ENCODE results near the gene HCST. TPM values are rescaled to one million over a fixed set of nuclear protein-coding genes. Genes with fewer than 3 reads are reported as not detected.

HCST gene
- 0.94 and 1.1 TPM in 2 replicates for polyA plus RNA-seq (2013)

DNA sequence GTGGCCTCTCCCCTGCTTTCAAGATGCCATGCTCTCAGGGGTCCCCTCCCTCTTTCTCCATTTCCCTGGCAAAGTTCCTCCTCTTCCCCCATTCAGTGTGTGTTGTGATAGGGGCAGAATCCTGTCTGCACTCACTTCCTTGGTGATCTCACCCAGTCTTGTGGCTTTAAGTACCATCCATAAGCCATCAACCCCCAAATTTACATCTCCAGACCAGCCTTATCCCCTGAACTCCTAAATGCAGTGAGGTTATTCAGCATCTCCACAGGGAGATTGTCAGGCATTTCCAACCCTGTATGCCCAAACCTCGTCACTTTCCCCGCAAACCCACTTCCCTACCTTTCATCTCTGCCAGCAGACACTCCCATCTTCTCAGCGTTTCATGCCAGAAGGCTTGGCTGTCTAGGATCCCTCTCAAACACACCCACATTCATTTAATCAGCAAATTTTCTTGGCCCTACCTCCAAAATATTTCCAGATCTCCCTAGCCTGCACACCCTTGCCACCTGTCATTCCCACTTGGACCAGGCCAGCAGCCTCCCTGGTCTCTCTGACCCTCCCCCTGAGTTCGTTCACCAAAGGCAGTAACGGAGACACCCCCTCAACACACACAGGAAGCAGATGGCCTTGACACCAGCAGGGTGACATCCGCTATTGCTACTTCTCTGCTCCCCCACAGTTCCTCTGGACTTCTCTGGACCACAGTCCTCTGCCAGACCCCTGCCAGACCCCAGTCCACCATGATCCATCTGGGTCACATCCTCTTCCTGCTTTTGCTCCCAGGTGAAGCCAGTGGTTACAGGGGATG lies at the start of gene HCST:
Gene HCST (plus strand): TSS at position 676 of the 808 bp plus-strand sequence. CDS start 65 bp downstream, at position 741.
- Histone ChIP-seq H4K91ac (ENCODE audit: low read depth, low read length) (peak within 1 kb of the TSS; percentile 25), H2AK5ac (ENCODE audit: low read length) (peak within 1 kb of the TSS; percentile 9), H3K79me2 (ENCODE audit: control insufficient read depth, insufficient read depth, low read length, poor library complexity) (peaks cover 8% of the 10 kb centered on the region), H3K14ac (ENCODE audit: low read length) (peak within 1 kb of the TSS; percentile 47), H3K36me3 (ENCODE audit: control insufficient read depth in 1 of 2, insufficient read depth in 2 of 2, low read length in 2 of 2) (peaks cover 8 to 14% of the 10 kb centered on the region in 2 experiments), H3K9ac (ENCODE audit: low read length) (no peak within 1 kb of the TSS), H3K79me1 (ENCODE audit: low read length) (peaks cover 13% of the 10 kb centered on the region), H3K9me3 (ENCODE audit: insufficient read depth, low read depth, low read length) (no peaks in the 10 kb centered on the region), H4K12ac (ENCODE audit: low read depth, low read length) (peak within 1 kb of the TSS; percentile 94), H3K27ac (ENCODE audit: low read depth, low read length) (no peak within 1 kb of the TSS), H2BK5ac (ENCODE audit: low read depth, low read length, poor library complexity) (no peak within 1 kb of the TSS), H3K18ac (ENCODE audit: low read length) (no peak within 1 kb of the TSS), H2BK12ac (ENCODE audit: low read length) (peak within 1 kb of the TSS; percentile 7), H3K4ac (ENCODE audit: low read depth, low read length) (no peak within 1 kb of the TSS), H2AFZ (ENCODE audit: insufficient read depth, low read length, poor library complexity) (peak within 1 kb of the TSS; percentile 42), H2BK120ac (ENCODE audit: insufficient read depth, low read length, poor library complexity) (peak within 1 kb of the TSS; percentile 50), H3K4me1 (ENCODE audit: control insufficient read depth in 1 of 2, insufficient read depth in 2 of 2, low read length in 2 of 2) (peaks cover 13 to 24% of the 10 kb centered on the region in 2 experiments), H3K27me3 (ENCODE audit: insufficient read depth, low read length) (no peaks in the 10 kb centered on the region), H3K4me2 (ENCODE audit: low read length) (peak within 1 kb of the TSS; percentile 60), H4K8ac (ENCODE audit: low read depth, low read length) (peak within 1 kb of the TSS; percentile 88), H3K23ac (ENCODE audit: low read length) (no peak within 1 kb of the TSS), H3K4me3 (ENCODE audit: low read depth, low read length) (no peak within 1 kb of the TSS)
- DNase-seq, result peak in 1 of 2 donors; percentile 53
- no CpG with 5 or more reads among the region's 6 CpGs for WGBS (ENCODE audit: extremely low coverage, insufficient coverage, insufficient read length)

DNA sequence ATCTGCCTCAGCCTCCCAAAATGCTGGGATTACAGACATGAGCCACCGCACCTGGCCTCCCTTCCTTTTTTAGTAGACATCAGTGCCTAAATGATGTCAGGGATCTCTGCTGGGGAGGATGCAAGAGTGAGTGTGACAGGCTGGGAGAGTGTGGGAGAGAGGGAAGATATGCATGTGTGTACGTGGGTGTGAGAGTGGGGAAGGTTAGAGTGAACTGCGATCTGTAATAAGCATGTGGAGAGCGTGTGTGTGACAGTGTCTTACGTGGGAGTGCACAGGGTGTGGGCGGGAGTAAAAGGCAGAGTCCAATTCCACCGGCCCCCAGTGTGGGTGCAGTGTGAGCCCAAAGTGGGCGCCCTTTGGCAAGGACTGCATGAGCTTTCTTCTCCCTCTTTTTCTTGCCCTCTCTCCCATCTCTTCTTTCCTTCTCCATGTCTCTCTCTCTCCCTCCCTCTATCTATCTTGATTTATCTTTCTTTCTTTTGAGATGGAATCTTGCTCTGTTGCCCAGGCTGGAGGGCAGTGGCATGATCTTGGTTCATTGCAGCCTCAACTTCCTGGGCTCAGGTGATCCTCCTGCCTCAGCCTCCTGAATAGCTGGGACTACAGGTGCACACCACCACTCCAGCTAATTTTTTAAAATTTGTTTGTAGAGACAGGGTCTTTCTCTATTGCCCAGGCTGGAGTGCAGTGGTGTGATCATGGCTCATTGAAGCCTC lies 49.1 kb upstream of the HCST start:
- no peak overlapping the region for H4K8ac ChIP-seq (ENCODE audit: low read depth, low read length)
- H3K79me2 ChIP-seq (ENCODE audit: control insufficient read depth, insufficient read depth, low read length, poor library complexity), result no peaks in the 10 kb centered on the region
- H3K27ac ChIP-seq (ENCODE audit: low read depth, low read length), result no peak overlapping the region
- no peaks in the 10 kb centered on the region for H3K36me3 ChIP-seq (ENCODE audit: control insufficient read depth in 1 of 2, insufficient read depth in 2 of 2, low read length in 2 of 2)
- no CpG with 5 or more reads among the region's 8 CpGs for WGBS (ENCODE audit: extremely low coverage, insufficient coverage, insufficient read length)
- H3K23ac ChIP-seq (ENCODE audit: low read length), result no peak overlapping the region
- H3K4me2 ChIP-seq (ENCODE audit: low read length), result no peak overlapping the region
- H3K79me1 ChIP-seq (ENCODE audit: low read length), result no peaks in the 10 kb centered on the region
- peaks cover 0 to 3% of the 10 kb centered on the region in 2 experiments for H3K4me1 ChIP-seq (ENCODE audit: control insufficient read depth in 1 of 2, insufficient read depth in 2 of 2, low read length in 2 of 2)
- H3K27me3 ChIP-seq (ENCODE audit: insufficient read depth, low read length), result peaks cover 26% of the 10 kb centered on the region
- no peak overlapping the region for H2BK12ac ChIP-seq (ENCODE audit: low read length)
- no peak overlapping the region for H2BK5ac ChIP-seq (ENCODE audit: low read depth, low read length, poor library complexity)
- H3K9ac ChIP-seq (ENCODE audit: low read length), result no peak overlapping the region
- H3K4ac ChIP-seq (ENCODE audit: low read depth, low read length), result no peak overlapping the region
- no peak overlapping the region for H2AFZ ChIP-seq (ENCODE audit: insufficient read depth, low read length, poor library complexity)
- peaks cover 2% of the 10 kb centered on the region for H3K9me3 ChIP-seq (ENCODE audit: insufficient read depth, low read depth, low read length)
- H3K14ac ChIP-seq (ENCODE audit: low read length), result no peak overlapping the region
- no peak overlapping the region for H2AK5ac ChIP-seq (ENCODE audit: low read length)
- H3K18ac ChIP-seq (ENCODE audit: low read length), result no peak overlapping the region
- no peak for DNase-seq
- no peak overlapping the region for H2BK120ac ChIP-seq (ENCODE audit: insufficient read depth, low read length, poor library complexity)
- H3K4me3 ChIP-seq (ENCODE audit: low read depth, low read length), result no peak overlapping the region
- H4K12ac ChIP-seq (ENCODE audit: low read depth, low read length), result no peak overlapping the region
- H4K91ac ChIP-seq (ENCODE audit: low read depth, low read length), result no peak overlapping the region

- no peaks in the 10 kb centered on the region for H3K79me1 ChIP-seq (ENCODE audit: low read length)
- H3K4me1 ChIP-seq (ENCODE audit: control insufficient read depth in 1 of 2, insufficient read depth in 2 of 2, low read length in 2 of 2), result peaks cover 6 to 9% of the 10 kb centered on the region in 2 experiments
- H3K36me3 ChIP-seq (ENCODE audit: control insufficient read depth in 1 of 2, insufficient read depth in 2 of 2, low read length in 2 of 2), result no peaks in the 10 kb centered on the region
- no peaks in the 10 kb centered on the region for H3K79me2 ChIP-seq (ENCODE audit: control insufficient read depth, insufficient read depth, low read length, poor library complexity)
- no peak within 1 kb of the TSS for H3K27ac ChIP-seq (ENCODE audit: low read depth, low read length)
- H3K14ac ChIP-seq (ENCODE audit: low read length), result no peak within 1 kb of the TSS
- peak within 1 kb of the TSS; percentile 27 for H3K4me3 ChIP-seq (ENCODE audit: low read depth, low read length)
- no peak within 1 kb of the TSS for H4K91ac ChIP-seq (ENCODE audit: low read depth, low read length)
- H3K4me2 ChIP-seq (ENCODE audit: low read length), result peak within 1 kb of the TSS; percentile 62
- no peak within 1 kb of the TSS for H2AK5ac ChIP-seq (ENCODE audit: low read length)
- H3K23ac ChIP-seq (ENCODE audit: low read length), result no peak within 1 kb of the TSS
- H3K4ac ChIP-seq (ENCODE audit: low read depth, low read length), result no peak within 1 kb of the TSS
- H4K12ac ChIP-seq (ENCODE audit: low read depth, low read length), result no peak within 1 kb of the TSS
- H3K9me3 ChIP-seq (ENCODE audit: insufficient read depth, low read depth, low read length), result peaks cover 2% of the 10 kb centered on the region
- H3K27me3 ChIP-seq (ENCODE audit: insufficient read depth, low read length), result peaks cover 47% of the 10 kb centered on the region
- H2BK5ac ChIP-seq (ENCODE audit: low read depth, low read length, poor library complexity), result no peak within 1 kb of the TSS
- no peak within 1 kb of the TSS for H3K18ac ChIP-seq (ENCODE audit: low read length)
- H4K8ac ChIP-seq (ENCODE audit: low read depth, low read length), result no peak within 1 kb of the TSS
- no peak for DNase-seq
- H3K9ac ChIP-seq (ENCODE audit: low read length), result no peak within 1 kb of the TSS
- H2AFZ ChIP-seq (ENCODE audit: insufficient read depth, low read length, poor library complexity), result peak within 1 kb of the TSS; percentile 8
- WGBS (ENCODE audit: extremely low coverage, insufficient coverage, insufficient read length), result no CpG with 5 or more reads among the region's 42 CpGs
- H2BK120ac ChIP-seq (ENCODE audit: insufficient read depth, low read length, poor library complexity), result no peak within 1 kb of the TSS
- no peak within 1 kb of the TSS for H2BK12ac ChIP-seq (ENCODE audit: low read length)
These were observed 45.7 kb upstream of the HCST start, which contains the start of gene KIRREL2 for GRCh38 chr19:35856546-35857149. TSS of gene KIRREL2 (plus strand) at chr19:35856911. CDS start at chr19:35857120, 209 bp downstream.

- H3K36me3 ChIP-seq (ENCODE audit: control insufficient read depth in 1 of 2, insufficient read depth in 2 of 2, low read length in 2 of 2), result no peaks in the 10 kb centered on the region
- H3K4me3 ChIP-seq (ENCODE audit: low read depth, low read length), result no peak overlapping the region
- H3K9ac ChIP-seq (ENCODE audit: low read length), result no peak overlapping the region
- H2BK12ac ChIP-seq (ENCODE audit: low read length), result no peak overlapping the region
- no peak overlapping the region for H4K12ac ChIP-seq (ENCODE audit: low read depth, low read length)
- no peak overlapping the region for H2AK5ac ChIP-seq (ENCODE audit: low read length)
- no peak overlapping the region for H2BK5ac ChIP-seq (ENCODE audit: low read depth, low read length, poor library complexity)
- H3K79me2 ChIP-seq (ENCODE audit: control insufficient read depth, insufficient read depth, low read length, poor library complexity), result no peaks in the 10 kb centered on the region
- no peaks in the 10 kb centered on the region for H3K79me1 ChIP-seq (ENCODE audit: low read length)
- H3K4ac ChIP-seq (ENCODE audit: low read depth, low read length), result no peak overlapping the region
- H2BK120ac ChIP-seq (ENCODE audit: insufficient read depth, low read length, poor library complexity), result no peak overlapping the region
- H3K4me2 ChIP-seq (ENCODE audit: low read length), result no peak overlapping the region
- peaks cover 6 to 9% of the 10 kb centered on the region in 2 experiments for H3K4me1 ChIP-seq (ENCODE audit: control insufficient read depth in 1 of 2, insufficient read depth in 2 of 2, low read length in 2 of 2)
- no CpG with 5 or more reads among the region's 6 CpGs for WGBS (ENCODE audit: extremely low coverage, insufficient coverage, insufficient read length)
- peaks cover 47% of the 10 kb centered on the region for H3K27me3 ChIP-seq (ENCODE audit: insufficient read depth, low read length)
- H2AFZ ChIP-seq (ENCODE audit: insufficient read depth, low read length, poor library complexity), result no peak overlapping the region
- no peak overlapping the region for H3K14ac ChIP-seq (ENCODE audit: low read length)
- no peak overlapping the region for H4K91ac ChIP-seq (ENCODE audit: low read depth, low read length)
- H3K23ac ChIP-seq (ENCODE audit: low read length), result no peak overlapping the region
- no peak overlapping the region for H3K27ac ChIP-seq (ENCODE audit: low read depth, low read length)
- H4K8ac ChIP-seq (ENCODE audit: low read depth, low read length), result no peak overlapping the region
- H3K18ac ChIP-seq (ENCODE audit: low read length), result no peak overlapping the region
- DNase-seq, result no peak
- H3K9me3 ChIP-seq (ENCODE audit: insufficient read depth, low read depth, low read length), result peaks cover 5% of the 10 kb centered on the region
These were observed 44.0 kb upstream of the HCST start for GRCh38 chr19:35858311-35858710.
